ENCODE measurements around the gene COG2. TPM values are rescaled to one million over a fixed set of nuclear protein-coding genes. Genes with fewer than 3 reads are reported as not detected.
"Not testable (repeated sequence)": the region's sequence is repeated elsewhere in the genome, so short reads cannot be mapped to it uniquely, and the experiment has no call there.

COG2 gene
- polyA plus RNA-seq, 4 donors = 21.3 to 40.1 (median 33.4) TPM

- no peak for DNase-seq (ENCODE audit: low read depth in 4 of 4, low spot score in 3 of 4)
These were observed 18.1 kb upstream of the COG2 start for GRCh38 chr1:230624097-230624713.

GRCh38 chr1:230626232-230626631 lies 16.0 kb upstream of the COG2 start:
- no peak for DNase-seq (ENCODE audit: low read depth in 4 of 4, low spot score in 3 of 4)

- no peak for DNase-seq (ENCODE audit: low read depth in 4 of 4, low spot score in 3 of 4)
These were observed 14.5 kb upstream of the COG2 start for GRCh38 chr1:230627767-230628166.

GRCh38 chr1:230629511-230629910 lies 12.8 kb upstream of the COG2 start:
- DNase-seq (ENCODE audit: low read depth in 4 of 4, low spot score in 3 of 4) = no peak

- DNase-seq (ENCODE audit: low read depth in 4 of 4, low spot score in 3 of 4) = no peak
These were observed 10.8 kb upstream of the COG2 start for GRCh38 chr1:230631477-230631876.

- DNase-seq (ENCODE audit: low read depth in 4 of 4, low spot score in 3 of 4) = peak in 1 of 4 donors; percentile 9
These were observed 9.9 kb upstream of the COG2 start for GRCh38 chr1:230632273-230632873.

GRCh38 chr1:230633469-230633868 lies 8.8 kb upstream of the COG2 start:
- DNase-seq (ENCODE audit: low read depth in 4 of 4, low spot score in 3 of 4) = no peak

GRCh38 chr1:230634384-230634783 lies 7.9 kb upstream of the COG2 start:
- DNase-seq (ENCODE audit: low read depth in 4 of 4, low spot score in 3 of 4) = no peak

- no peak for DNase-seq (ENCODE audit: low read depth in 4 of 4, low spot score in 3 of 4)
These were observed 5.6 kb upstream of the COG2 start for GRCh38 chr1:230636575-230637148.

- DNase-seq (ENCODE audit: low read depth in 4 of 4, low spot score in 3 of 4) = no peak
These were observed 2.5 kb upstream of the COG2 start for GRCh38 chr1:230639714-230640209.

- DNase-seq (ENCODE audit: low read depth in 4 of 4, low spot score in 3 of 4) = no peak
These were observed 935 bp upstream of the COG2 start for GRCh38 chr1:230641346-230641745.

- DNase-seq (ENCODE audit: low read depth in 4 of 4, low spot score in 3 of 4) = no peak
These were observed 400 bp upstream of the COG2 start for GRCh38 chr1:230641900-230642262.

GRCh38 chr1:230643908-230644307 lies 1.6 kb downstream of the COG2 start:
- no peak for DNase-seq (ENCODE audit: low read depth in 4 of 4, low spot score in 3 of 4)

- no peak for DNase-seq (ENCODE audit: low read depth in 4 of 4, low spot score in 3 of 4)
These were observed 4.5 kb downstream of the COG2 start for GRCh38 chr1:230646710-230647302.

- DNase-seq (ENCODE audit: low read depth in 4 of 4, low spot score in 3 of 4) = no peak
These were observed 5.0 kb downstream of the COG2 start for GRCh38 chr1:230647321-230647720.

GRCh38 chr1:230648114-230648513 lies 5.8 kb downstream of the COG2 start:
- no peak for DNase-seq (ENCODE audit: low read depth in 4 of 4, low spot score in 3 of 4)

- no peak for DNase-seq (ENCODE audit: low read depth in 4 of 4, low spot score in 3 of 4)
These were observed 8.0 kb downstream of the COG2 start for GRCh38 chr1:230650300-230650699.

- DNase-seq (ENCODE audit: low read depth in 4 of 4, low spot score in 3 of 4) = no peak
These were observed 9.0 kb downstream of the COG2 start for GRCh38 chr1:230651235-230651634.

GRCh38 chr1:230656719-230657118 lies 14.4 kb downstream of the COG2 start:
- DNase-seq (ENCODE audit: low read depth in 4 of 4, low spot score in 3 of 4) = not testable (repeated sequence)

- not testable (repeated sequence) for DNase-seq (ENCODE audit: low read depth in 4 of 4, low spot score in 3 of 4)
These were observed 15.8 kb downstream of the COG2 start for GRCh38 chr1:230658103-230658502.

- no peak for DNase-seq (ENCODE audit: low read depth in 4 of 4, low spot score in 3 of 4)
These were observed 16.4 kb downstream of the COG2 start for GRCh38 chr1:230658691-230659090.

- no peak for DNase-seq (ENCODE audit: low read depth in 4 of 4, low spot score in 3 of 4)
These were observed 19.7 kb downstream of the COG2 start for GRCh38 chr1:230661976-230662375.

Measured in left renal pelvis (tissue), 4 donors.